ENCODE data around the gene SH2D3A.

DNA sequence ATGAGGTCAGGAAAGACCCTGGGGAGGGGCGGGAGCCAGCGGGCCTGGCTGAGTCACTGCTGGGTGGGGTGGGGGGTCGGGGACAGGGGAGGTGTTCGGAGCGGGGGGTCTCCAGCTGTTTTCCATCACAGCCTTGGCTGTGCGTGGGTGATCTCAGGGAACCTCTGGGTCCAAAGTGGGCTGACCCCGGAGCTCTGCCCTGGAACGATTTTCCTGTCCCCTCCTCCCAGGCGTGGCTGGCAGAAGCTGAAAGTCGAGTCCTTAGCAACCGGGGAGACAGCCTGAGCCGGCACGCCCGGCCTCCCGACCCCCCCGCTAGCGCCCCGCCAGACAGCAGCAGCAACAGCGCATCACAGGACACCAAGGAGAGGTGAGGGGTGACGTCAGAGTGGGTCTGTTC is 17.2 kb downstream of the SH2D3A start:
- TF ChIP-seq, protein P1, sequence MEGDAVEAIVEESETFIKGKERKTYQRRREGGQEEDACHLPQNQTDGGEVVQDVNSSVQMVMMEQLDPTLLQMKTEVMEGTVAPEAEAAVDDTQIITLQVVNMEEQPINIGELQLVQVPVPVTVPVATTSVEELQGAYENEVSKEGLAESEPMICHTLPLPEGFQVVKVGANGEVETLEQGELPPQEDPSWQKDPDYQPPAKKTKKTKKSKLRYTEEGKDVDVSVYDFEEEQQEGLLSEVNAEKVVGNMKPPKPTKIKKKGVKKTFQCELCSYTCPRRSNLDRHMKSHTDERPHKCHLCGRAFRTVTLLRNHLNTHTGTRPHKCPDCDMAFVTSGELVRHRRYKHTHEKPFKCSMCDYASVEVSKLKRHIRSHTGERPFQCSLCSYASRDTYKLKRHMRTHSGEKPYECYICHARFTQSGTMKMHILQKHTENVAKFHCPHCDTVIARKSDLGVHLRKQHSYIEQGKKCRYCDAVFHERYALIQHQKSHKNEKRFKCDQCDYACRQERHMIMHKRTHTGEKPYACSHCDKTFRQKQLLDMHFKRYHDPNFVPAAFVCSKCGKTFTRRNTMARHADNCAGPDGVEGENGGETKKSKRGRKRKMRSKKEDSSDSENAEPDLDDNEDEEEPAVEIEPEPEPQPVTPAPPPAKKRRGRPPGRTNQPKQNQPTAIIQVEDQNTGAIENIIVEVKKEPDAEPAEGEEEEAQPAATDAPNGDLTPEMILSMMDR (IDR thresholded peaks at IDR 0.05) = no peak
- TF ChIP-seq POLR2A (IDR thresholded peaks at IDR 0.05) = no peak

All from adrenal gland (tissue), 5 donors.